NOMO-1 (cell line): Measurements from ENCODE around the gene IFI16.
"Not testable (repeated sequence)": the region's sequence is repeated elsewhere in the genome, so short reads cannot be mapped to it uniquely, and the experiment has no call there.

ENCODE experiments used
- DNase-seq, 2 experiments: peaks; one replicate each; lab custom pipeline; 2025; ENCODE audit not compliant: unreplicated experiment in 2 of 2; lab: John Stamatoyannopoulos, UW

IFI16 gene

DNA sequence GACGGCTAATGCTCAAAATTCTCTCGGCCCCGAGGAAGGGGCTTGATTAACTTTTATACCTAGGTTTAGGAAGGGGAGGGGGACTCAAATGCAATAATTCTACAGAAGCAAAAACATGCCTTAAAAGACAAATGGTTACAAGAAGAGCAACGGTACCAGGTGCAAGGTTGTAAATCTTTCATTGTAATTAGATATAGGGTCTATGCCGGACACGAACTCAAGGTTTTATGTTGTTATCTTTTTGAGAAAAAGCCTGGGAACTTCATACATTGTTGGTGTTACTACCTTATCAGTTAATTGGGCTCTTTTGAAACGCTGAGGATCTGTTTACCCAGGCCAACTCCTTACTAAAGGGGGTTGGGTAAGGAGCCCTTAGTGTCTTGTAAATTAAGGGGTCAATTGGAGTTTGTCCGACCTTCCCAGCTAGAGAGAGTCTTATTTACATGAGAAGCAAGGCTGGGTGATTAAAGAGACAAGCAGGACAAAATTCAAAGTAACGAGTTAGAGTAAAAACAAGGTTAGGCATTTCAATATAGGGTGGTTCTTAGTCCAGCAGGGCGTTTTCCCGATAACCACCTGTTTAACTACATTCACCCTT lies 3.4 kb upstream of the IFI16 start:
- not testable (repeated sequence) for DNase-seq

DNA sequence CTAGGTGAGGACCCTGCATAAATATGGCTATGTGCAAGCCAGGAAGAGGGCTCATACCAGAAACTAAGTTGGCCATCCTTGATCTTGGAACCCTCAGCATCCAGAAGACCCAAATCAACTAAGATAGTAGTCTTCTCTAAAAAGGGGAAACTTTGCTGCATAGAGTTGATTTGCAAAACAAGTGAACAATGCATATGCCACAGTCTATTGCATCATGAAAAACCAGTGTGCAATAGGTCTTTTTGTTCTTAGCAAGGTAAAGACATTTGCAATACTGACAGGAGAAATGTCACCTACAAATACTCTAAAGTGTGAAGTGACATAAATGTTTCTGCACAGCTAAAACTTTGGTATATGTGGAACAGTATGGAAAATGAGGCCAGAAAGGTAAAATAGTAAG lies 2.0 kb upstream of the IFI16 start:
- DNase-seq: peak; percentile 2 to 42

DNA sequence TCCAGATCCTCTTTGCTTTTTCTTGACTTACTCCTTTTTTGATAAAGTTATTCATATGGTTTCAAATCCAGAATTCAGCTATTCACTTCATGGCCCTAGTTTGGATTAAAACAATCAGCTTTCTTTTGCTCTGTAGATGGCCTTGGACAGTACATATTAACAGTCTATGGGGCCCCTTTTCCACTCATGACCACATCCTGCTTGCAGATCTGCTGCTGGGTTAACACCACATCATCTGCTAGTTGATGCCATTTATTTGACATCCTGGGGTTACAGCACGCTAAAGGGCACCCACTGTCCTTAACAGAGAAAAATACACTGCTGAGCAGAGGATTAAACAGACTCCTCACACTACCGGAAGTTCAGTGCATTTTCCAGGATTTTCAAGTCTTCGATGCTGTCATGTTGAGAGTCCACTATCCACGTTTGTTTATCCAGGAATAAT lies 941 bp upstream of the IFI16 start:
- peak; percentile 37 to 43 for DNase-seq

DNA sequence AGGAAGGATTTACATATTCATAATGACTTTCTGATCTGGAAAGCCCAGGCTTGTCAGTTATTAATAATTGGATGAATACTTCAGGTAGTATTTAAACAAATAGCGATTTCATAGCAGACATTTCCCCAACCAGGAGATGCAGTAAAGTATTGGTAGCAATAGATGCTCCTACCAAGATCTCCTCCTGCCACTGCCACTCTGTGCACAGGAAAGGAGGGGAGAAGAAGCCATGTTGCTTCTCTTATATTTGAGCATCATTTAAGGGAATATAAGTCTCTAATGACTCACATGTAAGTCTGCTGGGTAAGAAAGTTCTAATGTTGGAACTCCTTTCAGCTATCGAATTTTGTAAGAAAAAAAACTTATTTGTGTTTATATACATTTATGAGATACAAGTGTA lies 420 bp upstream of the IFI16 start:
- no peak for DNase-seq

DNA sequence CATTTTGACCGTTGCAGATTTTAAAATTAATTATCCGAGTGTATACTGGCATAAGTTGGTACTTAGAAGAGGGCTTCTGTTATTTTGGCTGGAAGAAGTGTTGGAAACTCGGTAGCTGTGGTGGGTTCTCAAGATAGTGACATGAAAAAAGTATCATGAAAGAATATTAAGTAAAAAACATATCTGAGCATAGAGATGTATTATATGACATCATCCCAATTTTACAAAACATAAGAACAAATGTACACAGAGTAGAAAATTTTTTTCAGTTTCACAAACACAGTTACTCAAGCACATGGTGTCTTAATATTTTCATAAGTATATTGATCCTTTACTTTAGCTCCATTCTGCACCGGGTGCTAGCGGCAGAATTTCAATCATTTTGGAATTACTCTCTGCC lies 684 bp downstream of the IFI16 start:
- DNase-seq: peak in 1 of 2 experiments; percentile 13

DNA sequence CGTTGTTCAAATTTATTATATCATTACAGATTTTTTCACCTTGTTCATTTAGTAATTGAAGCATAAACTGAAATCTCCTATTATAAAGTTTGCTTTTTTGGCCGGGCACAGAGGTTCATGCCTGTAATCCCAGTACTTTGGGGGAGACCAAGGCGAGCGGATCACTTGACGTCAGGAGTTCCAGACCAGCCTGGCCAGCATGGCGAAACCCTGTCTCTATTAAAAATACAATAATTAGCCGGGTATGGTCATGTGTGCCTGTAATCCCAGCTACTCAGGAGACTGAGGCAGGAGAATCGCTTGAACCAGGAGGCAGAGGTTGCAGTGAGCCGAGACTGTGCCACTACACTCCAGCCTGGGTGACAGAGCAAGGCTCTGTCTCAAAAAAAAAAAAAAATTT lies 1.3 kb downstream of the IFI16 start:
- not testable (repeated sequence) for DNase-seq

DNA sequence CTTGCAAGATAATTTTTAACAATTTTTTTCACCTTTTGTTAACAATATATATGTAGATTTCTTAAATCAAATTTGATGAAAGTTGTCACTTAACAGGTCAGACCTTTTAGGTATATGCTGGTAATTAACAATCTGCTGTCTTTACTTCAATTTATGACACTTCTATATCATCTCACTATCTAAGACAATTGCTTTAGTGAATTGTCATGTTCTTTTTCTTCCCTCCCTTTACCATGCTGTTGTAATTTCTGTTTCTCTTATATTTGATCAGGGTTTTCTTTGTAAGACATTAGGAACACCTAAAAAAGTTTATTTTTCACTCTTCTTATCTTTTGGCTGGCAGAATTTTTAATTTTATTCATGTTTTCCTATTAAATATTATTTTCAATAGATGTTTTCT lies 2.0 kb downstream of the IFI16 start:
- no peak for DNase-seq

DNA sequence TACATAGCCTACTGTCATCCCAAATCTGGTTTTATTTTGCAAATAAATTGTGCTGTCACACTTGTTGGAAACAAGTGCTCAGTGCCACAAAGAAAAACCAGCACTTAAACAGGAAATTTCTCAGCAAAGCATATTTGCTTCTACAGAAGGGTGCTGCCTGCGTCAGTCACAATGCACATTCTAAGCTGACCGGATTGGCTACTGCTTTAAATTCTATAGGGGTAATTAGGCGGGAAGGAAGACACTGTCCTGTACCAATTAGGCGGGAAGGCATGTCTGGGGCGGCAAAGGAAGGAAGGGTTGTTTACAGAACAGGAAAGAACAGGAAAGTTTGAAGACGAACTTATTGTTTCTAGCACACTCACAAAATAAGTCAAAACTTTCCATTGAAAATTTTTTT lies 2.8 kb downstream of the IFI16 start:
- DNase-seq: peak; percentile 8 to 24

DNA sequence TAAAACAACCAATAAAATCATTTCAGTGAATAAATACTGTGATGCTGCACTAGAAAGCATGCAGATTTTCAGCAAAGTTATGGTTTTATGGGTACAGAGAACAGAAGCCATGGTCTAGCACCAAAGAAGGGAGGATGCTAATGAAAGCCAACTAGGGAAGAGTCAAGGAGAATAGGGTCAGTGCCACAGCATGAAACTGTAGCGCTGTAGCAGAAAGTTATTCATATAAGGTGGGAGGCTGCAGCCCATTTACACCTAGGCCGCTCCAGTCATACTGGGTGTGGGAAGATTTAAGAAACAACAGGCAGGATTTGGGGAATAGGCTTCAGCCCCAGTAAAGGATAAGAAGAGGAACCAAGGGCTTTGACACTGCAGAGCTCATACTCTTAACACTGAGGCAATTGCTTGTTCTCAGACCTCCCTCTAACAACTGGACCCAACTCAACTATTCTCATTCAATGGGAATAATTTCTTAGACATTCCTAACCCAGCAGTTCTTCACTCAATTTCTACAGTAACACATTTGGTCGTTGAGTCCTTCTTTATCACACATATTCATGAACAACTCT lies 4.4 kb downstream of the IFI16 start:
- DNase-seq: no peak

DNA sequence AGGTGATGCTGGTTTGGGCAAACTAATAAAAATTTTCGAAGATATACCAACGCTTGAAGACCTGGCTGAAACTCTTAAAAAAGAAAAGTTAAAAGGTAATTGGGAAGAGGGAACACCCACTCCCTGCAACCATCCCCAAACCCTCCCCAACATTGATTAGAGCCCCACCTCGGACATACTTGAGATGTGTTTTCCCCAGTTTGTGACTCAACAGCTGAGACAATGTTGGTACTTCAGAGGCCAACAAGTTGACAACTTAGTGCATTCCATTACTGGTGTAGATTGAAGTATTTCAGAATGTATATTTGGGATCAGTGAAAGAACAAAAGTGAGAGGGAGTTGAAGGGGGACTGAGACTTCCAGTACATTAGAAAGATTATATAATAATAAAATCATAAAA lies 5.1 kb downstream of the IFI16 start:
- no peak for DNase-seq

DNA sequence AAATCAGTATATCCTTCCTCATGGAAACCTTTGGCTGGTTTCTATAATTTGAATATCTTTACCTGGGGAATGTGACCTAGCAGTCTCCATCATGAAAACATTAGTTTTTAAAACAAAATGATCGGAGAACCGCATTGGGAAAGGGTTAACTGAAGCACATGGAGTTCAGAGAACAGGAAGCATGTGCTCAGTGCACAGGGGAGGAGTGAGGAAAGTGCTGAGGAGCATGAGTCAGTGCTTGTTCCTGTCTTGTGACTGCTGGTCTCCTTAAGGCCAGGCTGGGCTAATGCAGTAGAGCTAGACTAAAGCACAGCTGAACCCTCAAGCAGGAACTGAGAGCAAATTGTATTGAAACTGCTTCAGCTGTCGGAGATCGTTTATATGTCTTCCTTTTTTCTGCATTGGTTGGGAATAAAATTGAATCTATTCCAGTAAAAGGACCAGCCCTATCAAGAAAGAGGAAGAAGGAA lies 5.8 kb downstream of the IFI16 start:
- peak; percentile 93 to 98 for DNase-seq

DNA sequence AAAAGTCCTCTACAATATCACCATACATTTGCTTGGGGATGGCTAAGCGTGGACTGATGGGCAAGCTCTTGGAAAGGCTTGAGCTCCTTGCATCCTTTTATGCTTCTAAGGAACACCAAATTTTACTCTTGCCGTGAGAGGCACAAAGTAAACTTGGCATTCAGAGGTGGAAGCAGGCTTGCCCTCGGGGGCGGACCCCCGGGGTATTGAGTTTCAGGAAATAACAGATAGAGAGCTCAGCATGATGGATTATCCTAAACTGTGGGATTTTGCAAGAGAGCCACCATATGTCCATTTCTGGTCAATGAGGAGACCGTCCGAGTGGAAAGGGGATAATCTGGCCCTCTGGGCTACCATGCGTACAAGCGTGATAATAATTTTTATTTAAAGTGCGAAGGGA lies 14.0 kb downstream of the IFI16 start:
- no peak for DNase-seq

DNA sequence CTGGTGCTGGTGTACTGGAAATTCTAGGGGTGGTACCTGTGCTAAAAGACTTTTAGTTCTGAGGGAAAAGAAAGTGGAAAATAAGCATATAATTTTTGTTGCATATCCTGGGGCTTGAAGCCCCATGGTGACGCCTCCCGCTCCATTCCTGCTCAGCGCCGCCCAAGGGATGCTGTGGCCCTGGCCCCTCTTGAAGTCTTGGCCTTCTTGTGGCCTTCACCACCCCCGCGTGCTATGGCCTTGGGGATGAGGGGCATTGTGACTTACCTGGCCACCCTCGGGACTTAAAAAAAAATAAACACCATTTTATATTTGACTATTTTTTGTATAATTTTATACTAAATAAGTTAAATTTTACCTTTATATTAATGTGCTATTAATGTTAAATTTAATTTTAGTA lies 15.3 kb downstream of the IFI16 start:
- DNase-seq: no peak

DNA sequence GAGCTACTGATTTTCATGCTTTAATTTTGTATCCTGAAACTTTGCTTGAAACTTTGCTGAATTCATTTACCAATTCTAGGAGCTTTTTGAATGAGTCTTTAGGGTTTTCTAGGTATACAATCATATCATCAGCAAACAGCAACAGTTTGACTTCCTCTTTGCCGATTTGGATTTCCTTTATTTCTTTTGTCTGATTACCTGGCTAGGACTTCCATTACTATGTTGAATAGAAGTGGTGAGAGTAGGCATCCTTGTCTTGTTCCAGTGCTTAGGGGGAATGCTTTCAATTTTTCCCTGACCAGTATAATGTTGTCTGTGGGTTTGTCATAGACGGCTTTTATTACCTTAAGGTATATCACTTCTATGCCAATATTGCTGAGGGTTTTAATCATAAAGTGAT lies 17.1 kb downstream of the IFI16 start:
- not testable (repeated sequence) for DNase-seq

DNA sequence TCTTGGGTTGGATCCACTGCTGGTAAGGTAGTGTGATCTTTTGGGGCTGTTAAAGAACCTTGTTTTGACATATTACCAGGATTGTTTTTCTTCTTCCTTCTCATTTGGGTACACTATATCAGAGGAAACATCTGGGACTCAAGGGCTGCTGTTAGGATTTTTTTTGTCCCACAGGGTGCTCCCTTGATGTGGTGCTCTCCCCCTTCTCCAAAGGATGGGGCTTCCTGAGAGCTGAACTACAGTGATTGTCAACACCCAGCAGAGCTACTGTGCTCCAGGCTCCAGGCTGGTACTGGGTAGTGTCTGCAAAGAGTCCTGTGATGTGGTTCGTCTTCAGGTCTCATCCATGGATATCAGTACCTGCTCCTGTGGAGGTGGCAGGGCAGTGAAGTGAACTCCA lies 20.6 kb downstream of the IFI16 start:
- DNase-seq: no peak

DNA sequence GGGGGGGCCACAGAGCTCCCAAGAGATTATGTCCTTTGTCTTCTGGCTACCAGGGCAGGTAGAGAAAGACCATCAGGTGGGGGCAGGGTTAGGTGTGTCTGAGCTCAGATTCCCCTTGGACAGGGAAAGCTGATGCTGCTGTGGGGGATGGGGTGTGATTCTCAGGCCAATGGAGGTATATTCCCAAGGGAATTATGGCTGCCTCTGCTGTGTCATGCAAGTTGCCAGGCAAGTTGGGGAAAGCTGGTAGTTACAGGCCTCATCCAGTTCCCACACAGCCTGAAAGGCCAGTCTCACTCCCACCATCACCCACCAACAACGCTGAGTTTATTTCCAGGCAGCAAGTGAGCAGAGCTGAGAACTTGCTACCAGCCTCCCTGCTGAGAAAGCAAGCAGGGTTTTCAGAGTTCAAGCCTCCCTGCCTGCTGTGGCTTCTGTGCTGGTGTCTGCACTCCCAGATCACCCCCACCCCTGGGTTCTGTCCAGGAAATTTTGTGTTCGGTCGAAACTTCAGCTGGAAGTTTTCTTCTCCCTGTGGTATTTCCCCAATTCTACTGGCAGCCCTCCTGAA lies 21.3 kb downstream of the IFI16 start:
- no peak for DNase-seq

DNA sequence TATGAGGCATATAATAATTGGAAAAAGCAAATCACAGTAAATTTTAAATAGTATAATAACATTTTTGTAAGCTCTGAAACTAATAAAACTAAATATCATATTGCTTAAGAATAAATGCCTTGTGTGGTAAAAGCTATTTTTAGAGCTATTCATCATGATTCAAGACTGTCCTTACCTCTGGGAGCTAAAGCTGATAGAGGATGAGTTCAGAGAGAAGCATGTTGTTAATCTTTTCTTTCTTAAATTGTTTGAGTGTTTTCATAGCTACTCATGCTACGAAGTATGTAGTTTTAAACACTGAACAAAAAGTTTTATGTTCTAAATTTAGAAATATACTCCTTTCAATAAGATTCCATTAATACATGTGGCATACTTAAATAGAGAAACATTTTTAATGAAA lies 30.5 kb downstream of the IFI16 start:
- DNase-seq: no peak

DNA sequence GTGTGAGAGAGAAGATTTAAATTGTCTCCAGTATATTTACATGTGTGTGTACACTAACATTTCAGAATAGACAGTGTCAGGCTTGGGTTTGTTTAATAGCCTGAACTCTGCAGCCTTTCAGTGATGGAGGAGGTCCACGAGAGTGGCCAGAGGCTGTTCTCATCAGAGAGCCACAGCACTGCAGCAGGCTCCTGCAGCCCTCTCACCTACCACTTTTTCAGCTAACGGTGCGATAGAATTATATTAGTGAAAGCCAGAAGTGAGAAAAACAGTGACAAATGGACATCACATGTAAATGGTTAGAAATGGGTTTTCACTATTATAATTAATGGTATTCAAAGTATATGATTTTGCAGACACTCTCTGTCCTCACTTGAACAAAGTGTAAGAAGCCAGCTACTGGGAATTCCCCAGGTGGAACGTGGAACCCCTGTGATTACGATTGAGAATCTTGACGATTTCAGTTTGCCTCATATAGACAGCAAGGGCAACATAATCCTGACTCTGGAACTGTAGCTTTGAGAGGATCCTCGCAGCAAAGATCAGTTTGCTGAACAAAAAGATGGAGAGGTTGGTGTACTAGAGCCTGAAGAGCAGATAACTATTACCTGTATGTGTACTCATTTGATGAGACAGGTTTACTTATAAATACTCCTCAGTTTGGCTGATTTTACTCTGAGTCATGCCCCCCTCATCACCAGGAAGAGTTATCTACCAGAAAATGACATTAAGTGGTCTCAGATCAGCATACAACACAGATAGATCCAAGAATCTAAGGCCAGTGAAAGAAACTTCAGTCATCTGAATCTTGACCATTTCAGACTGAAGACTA lies 31.4 kb downstream of the IFI16 start:
- no peak for DNase-seq

DNA sequence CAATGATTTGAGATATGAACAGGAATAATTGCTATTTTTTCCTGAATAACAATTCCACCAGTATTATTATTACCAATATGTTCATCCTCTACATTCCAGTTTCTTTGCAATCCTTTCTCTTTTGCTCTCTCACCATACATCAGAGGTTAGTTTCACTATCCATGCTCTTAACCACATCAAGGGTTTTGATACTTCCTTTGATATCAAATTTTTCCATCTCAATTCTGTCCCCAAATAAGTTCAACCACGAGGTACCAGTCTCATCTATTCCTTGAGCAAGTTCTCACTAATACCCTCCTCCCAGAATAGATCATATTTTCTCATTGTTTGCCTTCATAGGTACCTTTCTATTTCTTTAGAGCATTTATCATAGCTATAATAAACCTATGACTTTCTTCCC lies 36.8 kb downstream of the IFI16 start:
- DNase-seq: not testable (repeated sequence)

DNA sequence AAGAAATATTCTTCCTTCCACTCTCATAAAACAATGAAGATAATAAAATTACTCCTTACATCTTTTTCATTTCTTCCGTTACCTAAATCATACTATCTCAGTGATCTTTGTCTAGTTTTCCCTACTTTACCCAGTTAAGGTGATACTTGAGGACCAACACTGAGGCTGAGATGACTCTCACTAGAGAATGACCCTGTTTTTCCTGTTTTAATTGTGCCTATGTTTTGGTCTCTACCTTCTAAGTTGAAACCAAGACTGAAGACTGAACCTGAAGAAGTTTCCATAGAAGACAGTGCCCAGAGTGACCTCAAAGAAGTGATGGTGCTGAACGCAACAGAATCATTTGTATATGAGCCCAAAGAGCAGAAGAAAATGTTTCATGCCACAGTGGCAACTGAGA lies 41.7 kb downstream of the IFI16 start:
- DNase-seq: no peak

DNA sequence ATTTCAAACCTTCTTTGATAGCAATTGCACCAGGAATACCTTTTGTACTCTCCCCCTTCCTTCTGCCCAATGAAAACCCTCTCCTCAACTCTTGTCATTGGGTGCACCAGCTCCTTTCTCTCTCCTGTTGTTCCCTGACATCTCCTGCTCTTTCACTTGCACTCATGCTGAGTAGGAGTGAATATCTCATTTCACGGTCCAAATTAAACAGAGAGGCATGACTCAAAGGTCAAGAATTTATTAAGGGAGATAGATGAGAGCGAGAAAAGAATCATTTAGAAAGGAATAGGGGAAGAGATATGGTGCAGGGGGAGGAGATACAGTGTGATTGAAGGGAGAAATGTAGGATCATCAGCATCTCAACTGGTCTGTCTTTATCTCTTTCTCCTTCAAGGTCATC lies 44.7 kb downstream of the IFI16 start:
- no peak for DNase-seq
